GM20431 (cell line): Measurements from ENCODE around the gene OSBPL2.

Experiments
- in situ Hi-C: fragments of 300-500 bp; cut with MseI, MboI; formaldehyde crosslinking; loops from one replicate; pipeline ENCODE4 v1.15.0; 2020; ENCODE audit warnings: low sequenced_read_pairs; ENCODE audit not compliant: unreplicated experiment

The OSBPL2 gene

GRCh38 chr20:62205618-62206387 is 32.5 kb upstream of the OSBPL2 start:
- in situ Hi-C loops: no loop called here

DNA sequence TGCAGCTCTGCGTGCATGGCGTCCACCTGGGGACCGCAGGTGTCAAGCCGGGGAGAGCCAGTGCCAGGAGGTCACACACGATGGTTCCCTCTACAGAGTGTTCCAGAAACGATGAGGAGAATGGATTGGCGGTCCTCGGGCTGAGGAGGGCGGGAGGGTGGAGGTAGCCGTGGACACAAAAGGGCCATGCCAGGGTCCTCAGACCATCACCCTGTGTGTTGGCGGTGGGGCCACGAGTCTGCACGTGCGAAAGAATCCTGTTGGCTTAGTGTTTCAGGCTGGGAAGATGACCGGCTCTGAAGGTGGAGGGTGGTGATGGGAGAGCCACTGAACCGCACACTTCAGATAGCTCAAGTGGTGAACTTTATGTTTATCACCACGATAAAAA is 31.9 kb upstream of the OSBPL2 start:
- in situ Hi-C loops: no loop called here

- in situ Hi-C loops: no loop called here
Measured at GRCh38 chr20:62208061-62208794, 30.1 kb upstream of the OSBPL2 start.

- in situ Hi-C loops: no loop called here
Measured at GRCh38 chr20:62208795-62209755, 29.2 kb upstream of the OSBPL2 start.

- in situ Hi-C loops: no loop called here
Measured at GRCh38 chr20:62209850-62210495, 28.3 kb upstream of the OSBPL2 start.

DNA sequence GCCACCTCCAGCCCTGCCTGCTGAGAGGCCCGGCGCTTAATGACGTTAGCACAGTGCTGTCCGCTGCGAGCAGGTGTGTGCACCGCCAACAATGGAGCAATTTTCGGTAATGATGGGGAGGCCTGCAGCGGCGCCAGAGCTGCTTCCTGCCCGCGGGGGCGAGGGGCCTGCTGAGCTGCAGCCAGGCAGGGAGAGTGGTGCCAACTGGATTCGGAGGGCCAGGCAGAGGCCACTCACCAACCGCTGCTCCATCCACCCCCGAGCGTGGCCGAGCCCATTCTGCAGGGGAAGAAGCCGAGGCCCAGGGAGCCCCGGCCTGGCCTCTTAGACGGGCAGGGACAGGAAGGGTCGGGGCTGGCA is 27.8 kb upstream of the OSBPL2 start:
- in situ Hi-C loops: no loop called here

DNA sequence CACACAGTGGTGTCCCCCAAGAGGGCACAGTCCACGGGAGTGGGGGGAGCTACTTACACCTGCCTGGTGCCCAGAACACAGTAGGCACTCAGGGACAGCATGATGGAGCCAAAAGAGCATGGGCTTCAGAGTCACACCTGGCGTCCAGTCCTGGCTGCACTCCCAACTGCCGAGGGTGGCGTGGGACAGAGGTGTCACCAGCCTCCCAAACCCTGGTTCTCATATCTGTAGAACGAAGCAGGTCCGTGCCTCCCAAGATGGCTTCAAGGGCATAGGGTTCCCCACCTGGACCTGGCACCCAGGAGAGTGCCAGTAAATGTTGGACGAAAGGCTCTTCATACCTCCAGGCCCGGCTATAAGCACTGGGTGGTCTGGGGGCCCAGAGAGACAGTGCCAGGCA is 27.1 kb upstream of the OSBPL2 start:
- in situ Hi-C loops: no loop called here

DNA sequence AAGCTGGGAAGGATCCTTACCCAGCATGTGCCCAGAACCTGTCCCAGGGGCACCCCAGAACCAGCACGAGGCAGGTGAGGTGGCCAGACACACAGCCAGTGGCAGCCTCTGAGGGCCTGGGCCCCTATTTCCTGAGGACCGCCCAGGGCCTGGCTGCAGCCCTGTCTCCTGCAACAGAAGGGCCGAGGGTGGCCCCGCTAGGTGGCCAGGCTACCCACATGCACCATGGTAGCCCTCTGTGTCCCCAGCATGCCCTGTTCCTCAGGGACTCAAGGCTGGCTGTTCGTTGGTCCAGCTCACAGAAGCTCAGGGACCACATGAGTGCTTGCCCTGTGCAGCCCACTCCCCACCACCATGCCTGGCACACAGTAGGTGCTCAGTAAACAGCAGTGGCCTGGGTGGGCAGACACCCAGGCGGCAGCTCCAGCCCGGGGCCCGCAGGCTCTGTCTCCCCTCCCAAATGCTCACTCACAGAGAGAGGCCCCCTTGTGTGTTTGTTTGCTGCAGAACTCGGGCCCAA is 26.5 kb upstream of the OSBPL2 start:
- in situ Hi-C loops: no loop called here

GRCh38 chr20:62212299-62212698 is 26.0 kb upstream of the OSBPL2 start:
- in situ Hi-C loops: no loop called here

DNA sequence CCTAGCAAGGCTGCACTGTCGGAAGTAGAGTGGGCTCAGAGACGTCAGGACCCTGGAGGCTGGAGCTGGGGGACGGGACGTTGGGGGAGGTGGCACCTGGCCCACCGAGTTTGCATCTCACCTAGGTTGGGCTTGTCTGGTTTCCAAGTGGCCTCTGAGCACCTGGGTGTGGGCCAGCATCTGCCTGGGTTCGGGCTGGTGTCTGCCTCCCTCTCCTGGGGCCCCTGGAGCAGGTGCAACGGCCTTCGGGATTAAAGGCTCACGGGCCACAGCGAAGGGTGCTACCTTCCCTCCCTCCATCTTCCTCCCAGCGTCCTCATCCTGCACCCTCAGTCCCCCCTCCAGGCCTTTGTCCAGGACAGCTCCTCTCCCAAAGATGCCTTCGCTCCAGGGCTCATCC is 24.3 kb upstream of the OSBPL2 start:
- in situ Hi-C loops: no loop called here

DNA sequence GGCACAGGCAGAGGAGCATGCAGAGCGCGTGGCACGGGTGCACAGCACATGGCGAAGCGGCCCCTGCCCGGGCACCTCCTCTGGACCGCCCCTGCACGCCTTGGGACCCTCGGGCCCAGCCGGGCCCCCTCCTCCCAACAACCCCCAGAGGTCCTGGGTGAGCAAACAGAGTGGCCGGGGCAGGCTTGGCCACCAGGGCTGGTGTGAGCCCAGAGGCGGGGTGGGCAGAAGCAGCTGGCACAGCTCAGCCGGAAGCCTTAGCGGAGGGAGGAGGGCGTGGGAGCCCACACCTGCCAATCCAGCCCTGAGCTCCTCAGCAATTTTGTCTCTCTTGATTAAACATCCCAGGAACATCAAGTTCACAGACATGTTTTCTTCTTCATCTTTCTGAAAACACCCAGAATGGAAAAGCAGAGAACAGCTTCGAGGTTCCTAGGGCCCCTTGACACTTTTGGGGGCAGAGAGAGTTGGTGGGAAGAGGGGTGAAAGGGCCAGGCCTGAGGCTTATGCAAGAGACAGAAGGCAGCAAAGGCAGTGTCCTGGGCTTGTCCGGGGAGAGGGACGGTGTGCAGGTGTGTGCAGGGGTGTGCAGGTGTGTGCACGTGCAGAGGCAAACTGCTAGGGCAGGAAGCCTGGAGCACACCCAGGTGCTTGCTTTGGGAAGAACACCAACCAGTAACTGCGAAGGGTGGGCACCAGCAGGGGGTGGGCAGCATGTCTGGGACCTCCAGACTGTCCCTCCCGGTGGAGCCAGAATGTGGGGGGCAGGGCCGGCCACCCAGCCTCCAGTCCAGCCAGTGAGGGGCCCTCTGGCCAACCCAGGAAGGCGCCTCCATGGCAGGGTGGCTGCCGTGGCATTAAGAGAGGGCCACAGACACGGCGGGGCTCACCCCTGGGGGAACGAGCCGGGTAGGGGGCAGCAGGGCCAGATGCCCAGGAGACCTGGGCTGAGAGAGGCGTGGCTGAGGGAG is 23.0 kb upstream of the OSBPL2 start:
- in situ Hi-C loops: no loop called here

DNA sequence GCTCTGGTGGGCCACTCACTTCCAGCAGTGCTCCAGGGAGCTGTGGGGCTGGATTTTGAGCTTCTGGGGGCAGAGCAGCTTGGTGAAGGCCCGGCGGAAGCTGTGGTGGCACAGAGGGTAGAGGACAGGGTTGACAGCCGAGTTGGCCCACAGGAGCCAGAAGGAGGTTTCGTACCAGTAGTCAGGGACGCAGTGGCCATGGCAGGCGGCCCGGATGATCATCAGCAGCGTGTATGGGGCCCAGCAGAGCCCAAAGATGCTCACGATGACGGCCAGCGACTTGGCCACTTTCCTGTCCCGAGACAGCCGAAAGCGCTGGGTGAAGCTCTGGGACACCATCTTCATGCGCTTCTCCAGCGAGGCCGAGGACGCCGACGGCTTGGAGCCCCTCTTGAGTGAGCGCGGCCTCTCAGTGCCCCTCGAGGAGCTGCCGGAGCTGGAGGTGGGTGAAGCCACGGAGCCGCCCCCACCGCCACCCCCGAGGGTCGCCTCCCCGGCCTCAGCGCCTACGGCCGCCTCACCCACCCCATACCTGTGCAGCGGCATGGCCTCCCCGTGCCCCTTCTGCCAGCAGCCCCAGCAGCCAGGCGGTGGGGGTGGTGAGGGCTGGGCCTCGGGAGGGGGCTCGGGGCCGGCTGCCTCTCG is 22.2 kb upstream of the OSBPL2 start:
- in situ Hi-C loops: no loop called here

DNA sequence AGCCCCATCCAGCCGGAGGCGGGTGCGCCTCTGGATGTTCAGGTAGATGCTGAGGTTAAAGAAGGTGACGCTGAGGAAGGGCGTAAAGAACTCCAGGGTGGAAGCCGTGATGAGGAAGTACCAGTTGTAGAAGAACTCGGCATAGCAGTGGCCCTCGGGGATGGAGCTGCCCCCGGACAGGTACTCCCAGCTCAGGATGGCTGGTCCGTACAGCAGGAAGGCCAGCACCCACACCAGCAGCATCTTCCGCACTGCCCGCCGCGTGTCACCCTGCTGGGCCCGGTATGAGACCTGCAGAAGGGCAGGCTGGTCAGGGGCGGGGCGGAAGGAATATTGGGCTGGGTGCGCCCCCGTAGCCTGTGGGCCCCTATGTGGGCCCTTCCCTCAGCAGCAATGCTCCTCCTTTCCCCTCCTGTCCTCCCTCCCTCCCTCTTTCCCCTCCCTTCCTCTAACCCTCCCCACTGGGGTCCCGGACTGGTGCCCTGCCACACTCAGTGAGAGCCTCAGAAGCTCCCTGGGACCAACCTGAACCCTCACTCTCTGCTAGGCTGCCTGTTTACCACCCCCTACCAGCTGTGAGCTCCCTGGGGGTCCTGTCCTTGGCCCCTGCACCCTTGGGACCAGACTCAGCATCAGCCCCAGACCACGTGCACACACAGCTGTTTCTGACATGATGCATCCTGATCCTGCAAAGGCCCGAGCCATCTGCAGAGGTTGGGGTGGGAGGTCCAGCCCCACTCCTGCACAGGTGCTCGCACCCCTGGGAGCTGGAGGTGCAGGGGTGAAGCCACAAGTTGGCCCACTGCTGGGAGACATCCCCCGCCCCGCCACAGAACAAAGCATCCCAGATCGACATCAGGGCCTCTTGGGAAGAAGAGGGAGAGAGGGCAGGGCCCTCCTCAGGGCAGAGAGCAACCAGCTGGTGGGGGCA is 21.4 kb upstream of the OSBPL2 start:
- in situ Hi-C loops: no loop called here

DNA sequence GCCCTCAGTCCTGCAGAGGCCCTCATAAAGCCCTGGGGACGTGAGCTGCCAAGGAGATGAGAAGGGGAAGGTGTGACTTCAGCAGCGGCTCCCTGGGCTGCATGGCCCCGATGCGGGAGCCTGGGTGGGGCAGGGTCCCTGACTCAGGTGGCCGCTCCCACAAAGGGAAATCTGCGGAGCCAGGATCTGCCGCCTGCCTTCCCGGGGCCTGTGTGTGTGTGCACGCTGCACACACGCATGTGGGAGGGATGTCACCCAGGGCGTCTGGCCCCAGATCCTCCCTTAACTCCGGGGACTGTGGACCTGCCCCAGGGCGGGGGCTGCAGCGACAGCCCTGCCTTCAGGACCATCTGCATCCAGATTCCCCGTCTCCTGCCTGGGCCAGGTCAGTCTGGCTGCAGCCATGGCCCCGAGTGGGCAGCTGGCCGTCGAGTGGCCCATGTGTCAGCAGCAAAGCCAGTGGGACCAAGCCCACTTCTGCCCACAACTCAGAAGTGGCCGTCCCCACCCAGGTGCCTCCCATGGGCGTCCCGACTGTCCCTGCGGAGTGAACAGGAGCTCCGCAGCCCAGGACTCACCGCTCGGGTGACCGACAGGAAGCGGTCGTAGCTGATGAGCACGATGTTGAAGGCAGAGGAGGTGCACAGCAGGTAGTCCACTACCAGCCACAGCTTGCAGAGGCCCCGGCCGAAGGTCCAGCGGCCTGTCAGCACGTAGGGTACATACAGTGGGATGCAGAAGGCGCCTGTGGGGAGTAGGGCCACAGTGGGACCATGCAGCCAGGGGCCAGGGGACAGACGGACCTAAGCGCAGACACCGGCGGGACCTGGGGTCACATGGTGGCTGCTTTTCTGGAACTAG is 20.2 kb upstream of the OSBPL2 start:
- in situ Hi-C loops: no loop called here

- in situ Hi-C loops: no loop called here
Measured at GRCh38 chr20:62219101-62219991, 19.0 kb upstream of the OSBPL2 start.
